Mucosa of descending colon (tissue), 3 donors: ENCODE results near the gene LYSMD4. TPM values are rescaled to one million over a fixed set of nuclear protein-coding genes. Genes with fewer than 3 reads are reported as not detected.
"Not testable (repeated sequence)": the region's sequence is repeated elsewhere in the genome, so short reads cannot be mapped to it uniquely, and the experiment has no call there.

Source experiments
- ATAC-seq: fragments of 200-7000 bp; cut with Tn5 transposase; one replicate; pipeline ENCODE4 v1.9.1; 2020; ENCODE audit warnings: mild to moderate bottlenecking, moderate library complexity
- DNase-seq, 3 donors: peaks; one replicate each; pipeline ENCODE4 v3.0.0-alpha.2; 2020
- H3K36me3 ChIP-seq: fragments of 200-600 bp; one replicate; pipeline ENCODE4 v1.8.0; 2021; ENCODE audit warnings: low read depth, mild to moderate bottlenecking
- H3K4me1 ChIP-seq: fragments of 200-600 bp; one replicate; pipeline ENCODE4 v1.8.0; 2021; ENCODE audit warnings: low read depth, mild to moderate bottlenecking
- H3K4me3 ChIP-seq: fragments of 200-600 bp; one replicate; pipeline ENCODE4 v1.8.0; 2021; ENCODE audit warnings: mild to moderate bottlenecking
- H3K9me3 ChIP-seq: fragments of 200-600 bp; one replicate; pipeline ENCODE4 v1.8.0; 2021; ENCODE audit warnings: mild to moderate bottlenecking
- intact Hi-C, 2 donors: fragments of 100-400 bp; cut with DNase I in 1 of 2; cut with micrococcal nuclease in 1 of 2; formaldehyde crosslinking; loops; one replicate each; pipeline versions ENCODE4 v1.11.0 to v1.11.1; 2022; cut with DNase I, micrococcal nuclease
- total RNA-seq, 3 donors: library from RNA; stranded (reverse); fragmentation: NEBNext Ultra II Directional in 2 of 3; extraction: Animal tissue kit (Norgen Biotek cat#: 25700) in 2 of 3; gene quantifications; one replicate each; pipeline versions ENCODE4 v1.2.1 to v1.2.4, GENCODE V29; 2021 to 2023
- TF ChIP-seq, protein P1 (sequence below): fragments of 200-600 bp; IDR thresholded peaks from one replicate; pipeline ENCODE4 v1.8.0; 2022; ENCODE audit warnings: antibody characterized with exemption, mild to moderate bottlenecking
- donor health status: DM: no; HTN: no; CAD: no; lungs with moderate emphysema.
- donor health status: DM: no; HTN: no; CAD: no.
- donor health status: DM: no; HTN: yes; CAD: no.

The LYSMD4 gene
- total RNA-seq, 3 donors from 2014 or later, result 6.4 to 15.6 (median 13.4) TPM

DNA sequence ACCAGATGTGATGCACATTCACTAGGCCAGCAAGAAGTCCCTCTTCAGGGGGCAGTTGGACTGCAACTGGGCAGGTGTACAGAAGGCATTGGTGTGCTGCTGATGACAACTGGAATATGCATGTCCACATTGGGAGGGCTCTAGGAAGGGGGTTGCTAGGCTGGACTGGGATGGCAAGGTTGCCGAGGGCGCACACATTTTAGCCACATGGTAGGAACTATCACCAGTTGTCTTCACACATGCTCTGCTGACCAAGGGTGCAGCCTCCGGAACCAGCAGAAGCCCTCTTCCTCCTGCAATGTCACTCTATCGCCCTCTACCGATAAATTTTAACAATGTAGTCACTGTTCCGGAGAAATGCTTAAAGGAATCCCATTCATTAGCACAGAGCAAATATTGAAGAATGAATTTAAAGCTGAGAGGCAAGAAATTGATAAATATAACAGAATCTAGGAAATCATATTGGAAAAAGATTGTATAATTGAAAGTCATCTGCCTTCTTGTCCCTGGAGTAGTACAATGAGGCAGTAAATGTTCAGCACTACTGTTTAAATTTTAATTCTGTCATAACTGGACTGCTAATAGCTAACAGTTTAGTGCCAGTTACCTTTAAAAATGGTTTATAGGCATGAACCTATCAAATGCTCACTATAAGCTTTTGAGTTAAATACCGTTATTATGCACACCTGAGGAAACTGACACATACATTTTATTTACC, 22.6 kb upstream of the LYSMD4 start:
- Histone ChIP-seq H3K9me3 (no peaks in the 10 kb centered on the region), H3K4me3 (no peak overlapping the region), H3K4me1 (no peaks in the 10 kb centered on the region), H3K36me3 (no peaks in the 10 kb centered on the region)
- peak; percentile 92 for ATAC-seq
- peak; percentile 52 to 58 (median 53) for DNase-seq
- TF ChIP-seq, protein P1, sequence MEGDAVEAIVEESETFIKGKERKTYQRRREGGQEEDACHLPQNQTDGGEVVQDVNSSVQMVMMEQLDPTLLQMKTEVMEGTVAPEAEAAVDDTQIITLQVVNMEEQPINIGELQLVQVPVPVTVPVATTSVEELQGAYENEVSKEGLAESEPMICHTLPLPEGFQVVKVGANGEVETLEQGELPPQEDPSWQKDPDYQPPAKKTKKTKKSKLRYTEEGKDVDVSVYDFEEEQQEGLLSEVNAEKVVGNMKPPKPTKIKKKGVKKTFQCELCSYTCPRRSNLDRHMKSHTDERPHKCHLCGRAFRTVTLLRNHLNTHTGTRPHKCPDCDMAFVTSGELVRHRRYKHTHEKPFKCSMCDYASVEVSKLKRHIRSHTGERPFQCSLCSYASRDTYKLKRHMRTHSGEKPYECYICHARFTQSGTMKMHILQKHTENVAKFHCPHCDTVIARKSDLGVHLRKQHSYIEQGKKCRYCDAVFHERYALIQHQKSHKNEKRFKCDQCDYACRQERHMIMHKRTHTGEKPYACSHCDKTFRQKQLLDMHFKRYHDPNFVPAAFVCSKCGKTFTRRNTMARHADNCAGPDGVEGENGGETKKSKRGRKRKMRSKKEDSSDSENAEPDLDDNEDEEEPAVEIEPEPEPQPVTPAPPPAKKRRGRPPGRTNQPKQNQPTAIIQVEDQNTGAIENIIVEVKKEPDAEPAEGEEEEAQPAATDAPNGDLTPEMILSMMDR, result peak; percentile 55
- intact Hi-C loops, result loop anchor here in 1 of 2 donors (10.0 kb wide), 1 partner anchor 481 kb away; no protein-coding TSS in a partner anchor

DNA sequence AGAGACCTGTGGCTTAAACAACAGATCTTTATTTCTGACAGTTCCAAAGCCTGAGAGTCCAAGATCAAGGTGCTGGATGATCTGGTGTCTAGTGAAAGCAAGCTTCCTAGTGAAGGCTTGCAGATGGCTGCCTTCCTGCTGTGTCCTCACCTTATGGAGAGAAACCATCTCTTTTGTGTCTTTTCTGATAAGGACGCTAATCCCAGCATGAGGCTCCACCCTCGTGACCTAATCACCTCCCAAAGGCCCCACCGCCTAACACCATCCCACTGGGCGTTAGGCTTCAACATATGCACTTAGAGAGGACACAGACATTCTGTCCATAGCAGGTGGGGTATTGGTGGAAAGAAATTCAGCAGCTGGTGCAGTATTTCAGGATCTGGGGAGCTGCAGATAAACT, 19.8 kb upstream of the LYSMD4 start:
- TF ChIP-seq, protein P1, result no peak
- no peaks in the 10 kb centered on the region for H3K4me1 ChIP-seq
- no peak overlapping the region for H3K4me3 ChIP-seq
- ATAC-seq (no peak), DNase-seq (no peak)
- H3K36me3 ChIP-seq, result no peaks in the 10 kb centered on the region
- intact Hi-C loops, result loop anchor here in 1 of 2 donors (10.0 kb wide), 1 partner anchor 478 kb away; no protein-coding TSS in a partner anchor
- H3K9me3 ChIP-seq, result no peaks in the 10 kb centered on the region

DNA sequence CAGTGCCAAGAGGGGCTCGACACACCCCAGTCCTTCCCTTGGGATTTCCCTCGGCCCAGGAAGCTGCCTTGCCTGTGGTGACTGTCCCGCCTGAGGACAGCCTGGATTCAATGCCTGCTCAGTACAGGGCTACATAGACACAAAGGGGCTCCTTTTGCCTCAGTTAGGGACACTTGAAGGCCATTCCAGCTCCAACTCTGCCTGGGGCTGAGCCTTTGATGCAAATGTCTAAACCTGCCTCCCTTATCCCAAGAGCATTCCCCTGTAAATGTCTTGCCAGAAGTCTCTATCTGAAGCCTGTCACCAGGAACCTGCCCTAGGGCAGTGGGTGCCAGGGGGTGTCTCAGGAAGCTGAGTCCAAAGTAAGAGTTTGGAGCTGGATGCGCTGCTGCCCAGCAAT, 19.3 kb upstream of the LYSMD4 start:
- intact Hi-C loops, result loop anchor here in 1 of 2 donors (10.0 kb wide), 1 partner anchor 478 kb away; no protein-coding TSS in a partner anchor
- no peaks in the 10 kb centered on the region for H3K9me3 ChIP-seq
- H3K4me1 ChIP-seq, result no peaks in the 10 kb centered on the region
- no peak overlapping the region for H3K4me3 ChIP-seq
- TF ChIP-seq, protein P1, result no peak
- DNase-seq (no peak), ATAC-seq (no peak)
- no peaks in the 10 kb centered on the region for H3K36me3 ChIP-seq

DNA sequence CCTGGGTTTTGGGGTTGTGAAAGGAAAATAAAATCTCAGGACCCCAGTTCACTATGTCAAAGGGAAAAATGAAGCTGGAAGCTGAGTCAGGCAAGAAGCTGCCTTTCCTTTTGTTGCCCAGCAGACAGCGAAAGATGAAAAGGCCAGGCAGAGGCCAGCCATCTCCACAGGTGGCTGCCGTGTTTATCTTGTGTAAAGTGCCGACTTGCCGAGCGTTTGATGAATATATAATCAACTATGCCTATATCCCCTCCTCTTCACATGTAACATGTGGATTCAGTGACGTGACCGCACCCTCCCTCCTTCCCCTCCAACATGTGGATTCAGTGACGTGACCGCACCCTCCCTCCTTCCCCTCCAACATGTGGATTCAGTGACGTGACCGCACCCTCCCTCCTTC, 17.1 kb upstream of the LYSMD4 start:
- not testable (repeated sequence) for H3K4me1 ChIP-seq, H3K36me3 ChIP-seq, H3K9me3 ChIP-seq, DNase-seq, ATAC-seq, H3K4me3 ChIP-seq
- intact Hi-C loops, result loop anchor here in 1 of 2 donors (10.0 kb wide), 1 partner anchor 476 kb away; no protein-coding TSS in a partner anchor

DNA sequence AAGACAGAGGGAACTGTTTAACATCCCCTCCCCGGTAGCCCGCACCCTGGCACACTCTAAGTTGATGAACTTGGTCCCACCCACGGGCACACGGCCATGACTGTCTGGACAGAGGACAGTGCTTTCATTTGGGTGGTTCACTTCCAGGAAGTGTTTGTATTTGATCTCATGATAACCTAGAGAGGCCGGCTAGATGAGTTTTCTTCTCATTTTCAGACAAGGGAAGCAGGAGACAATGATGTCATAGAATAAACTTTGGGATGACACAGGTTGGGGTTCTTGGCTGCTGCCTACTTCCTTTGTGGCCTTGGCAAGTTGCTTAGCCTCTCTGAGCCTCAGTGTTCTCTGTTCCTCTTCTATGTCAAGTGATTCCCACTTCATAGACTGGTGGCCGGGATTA, 16.1 kb upstream of the LYSMD4 start:
- Histone ChIP-seq H3K9me3 (no peaks in the 10 kb centered on the region), H3K36me3 (no peaks in the 10 kb centered on the region), H3K4me3 (no peak overlapping the region), H3K4me1 (no peaks in the 10 kb centered on the region)
- TF ChIP-seq, protein P1, result no peak
- intact Hi-C loops, result no loop called here
- ATAC-seq (peak; percentile 84), DNase-seq (peak in 2 of 3 donors; percentile 57 to 68)

DNA sequence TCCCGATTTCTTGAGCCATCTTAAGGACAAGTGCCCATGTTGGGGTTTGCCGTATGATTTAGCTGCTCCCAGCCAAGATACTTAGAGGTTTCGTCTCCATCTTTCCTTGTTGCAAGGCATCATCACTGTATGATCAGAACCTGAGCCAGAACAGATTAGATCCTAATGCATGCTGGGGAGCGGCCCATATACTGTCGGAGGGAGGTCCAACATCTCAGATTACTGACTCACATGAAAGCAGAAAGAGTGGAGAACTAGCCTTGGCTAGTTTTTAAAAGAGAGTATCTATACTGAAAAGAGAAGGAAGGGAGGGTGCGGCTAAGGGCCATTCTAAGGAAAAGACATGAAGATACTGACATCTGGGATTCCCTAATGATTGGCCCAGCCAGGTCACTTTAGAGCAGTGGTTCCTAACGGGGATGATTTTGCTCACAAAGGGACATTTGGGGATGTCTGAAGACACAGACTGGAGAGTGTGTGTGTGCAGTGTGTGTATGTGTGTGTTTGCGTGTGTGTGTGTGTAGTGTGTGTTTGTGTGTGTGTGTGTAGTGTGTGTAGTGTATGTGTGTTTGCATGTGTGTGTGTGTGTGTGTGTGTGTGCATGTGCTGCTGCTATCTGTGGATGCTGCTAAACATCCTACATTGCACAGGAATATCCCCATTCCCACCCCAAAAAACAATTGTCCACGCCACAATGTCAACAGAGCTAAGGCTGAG, 12.3 kb upstream of the LYSMD4 start:
- intact Hi-C loops, result no loop called here
- Histone ChIP-seq H3K4me1 (no peaks in the 10 kb centered on the region), H3K9me3 (no peaks in the 10 kb centered on the region), H3K36me3 (no peaks in the 10 kb centered on the region), H3K4me3 (no peak overlapping the region)
- TF ChIP-seq, protein P1, result no peak
- no peak for ATAC-seq
- no peak for DNase-seq
